AG09319 (cell line): ENCODE results near the gene SLC38A3.

ENCODE experiments used
- DNase-seq: peaks from one replicate; pipeline ENCODE4 v3.0.0-alpha.2; 2010; ENCODE audit warnings: low read depth; ENCODE audit errors: extremely low read depth
- CTCF ChIP-seq: IDR thresholded peaks from 2 replicates; pipeline ENCODE4 v1.5.1; 2011; ENCODE audit warnings: low read depth, mild to moderate bottlenecking, inconsistent platforms, low read length, moderate library complexity

The SLC38A3 gene

DNA sequence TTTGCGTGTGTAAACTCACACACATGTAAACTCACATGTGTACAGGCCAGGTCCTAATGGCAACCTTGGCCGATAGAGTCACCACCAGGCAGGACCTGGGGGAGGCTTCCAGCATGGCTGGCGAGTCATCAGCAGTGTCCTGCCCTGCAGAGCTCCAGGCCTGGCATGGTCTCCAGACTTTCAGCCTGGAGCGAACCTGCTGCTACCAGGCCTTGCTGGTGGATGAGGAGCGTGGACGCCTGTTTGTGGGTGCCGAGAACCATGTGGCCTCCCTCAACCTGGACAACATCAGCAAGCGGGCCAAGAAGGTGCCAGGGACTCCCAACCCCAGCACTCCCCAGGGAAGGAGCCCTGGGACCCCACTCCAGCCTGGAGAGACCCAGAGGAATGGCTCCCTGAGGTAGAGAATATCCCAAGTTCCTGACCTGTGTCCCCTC lies 64.9 kb downstream of the SLC38A3 start:
- no peak for TF ChIP-seq CTCF
- DNase-seq = no peak

GRCh38 chr3:50270422-50271224 lies 65.6 kb downstream of the SLC38A3 start:
- DNase-seq = no peak
- TF ChIP-seq CTCF = no peak
